Stimulated activated CD8-positive, alpha-beta memory T cell treated with anti-CD3 and anti-CD28 coated beads, Interleukin-2, amount 100 ng/mL, for 48 hours (primary cell): ENCODE data around the gene SPC24.
A peak's percentile ranks its signal among the peaks of the same experiment; 100 is the strongest.
"Not testable (repeated sequence)": the region's sequence is repeated elsewhere in the genome, so short reads cannot be mapped to it uniquely, and the experiment has no call there.

Experiments
- DNase-seq, 2 donors: peaks; one replicate each; pipeline ENCODE4 v3.0.0-alpha.2; 2020; ENCODE audit warnings: low read depth in 2 of 2

The SPC24 gene

DNA sequence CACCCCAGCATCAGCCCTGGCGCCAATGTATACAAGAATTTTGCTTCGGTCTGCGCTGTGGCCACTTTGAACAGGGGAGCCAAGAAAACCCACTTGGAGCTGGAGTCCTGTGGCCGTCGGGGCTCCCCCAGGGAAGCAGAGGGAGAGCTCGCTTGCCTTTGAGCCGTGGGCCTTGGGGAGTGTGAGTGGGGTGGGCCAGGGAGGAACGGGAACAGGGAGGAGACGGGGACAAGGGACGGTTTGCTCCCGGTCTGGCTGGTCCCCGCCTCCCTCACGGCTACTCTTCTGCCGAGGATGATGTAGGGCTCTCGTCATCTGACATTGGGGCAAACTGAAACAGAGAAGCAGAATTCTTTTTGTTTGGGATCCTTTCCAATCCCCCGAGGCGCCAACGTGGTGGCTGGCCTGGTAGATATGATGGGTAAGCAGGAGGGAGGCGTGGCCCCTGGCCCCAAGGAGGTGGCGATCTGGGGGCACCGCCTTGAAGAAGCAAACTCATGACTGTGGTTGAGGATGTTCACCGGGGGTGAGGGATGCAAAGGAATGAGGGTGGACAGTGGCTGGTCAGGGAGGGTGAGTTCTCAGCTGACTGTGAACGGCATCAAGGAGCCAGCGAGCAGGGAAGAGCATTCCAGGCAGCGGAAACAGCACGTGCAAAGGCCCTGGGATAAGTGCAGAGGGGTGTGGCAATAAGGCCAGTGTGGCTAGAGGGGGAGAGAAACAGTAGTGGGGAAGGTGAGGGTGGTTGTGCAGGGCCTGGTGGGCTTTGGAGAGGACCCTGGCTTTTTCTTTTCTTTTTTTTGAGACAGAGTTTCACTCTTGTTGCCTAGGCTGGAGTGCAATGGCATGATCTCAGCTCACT is 10.9 kb upstream of the SPC24 start:
- no peak for DNase-seq

DNA sequence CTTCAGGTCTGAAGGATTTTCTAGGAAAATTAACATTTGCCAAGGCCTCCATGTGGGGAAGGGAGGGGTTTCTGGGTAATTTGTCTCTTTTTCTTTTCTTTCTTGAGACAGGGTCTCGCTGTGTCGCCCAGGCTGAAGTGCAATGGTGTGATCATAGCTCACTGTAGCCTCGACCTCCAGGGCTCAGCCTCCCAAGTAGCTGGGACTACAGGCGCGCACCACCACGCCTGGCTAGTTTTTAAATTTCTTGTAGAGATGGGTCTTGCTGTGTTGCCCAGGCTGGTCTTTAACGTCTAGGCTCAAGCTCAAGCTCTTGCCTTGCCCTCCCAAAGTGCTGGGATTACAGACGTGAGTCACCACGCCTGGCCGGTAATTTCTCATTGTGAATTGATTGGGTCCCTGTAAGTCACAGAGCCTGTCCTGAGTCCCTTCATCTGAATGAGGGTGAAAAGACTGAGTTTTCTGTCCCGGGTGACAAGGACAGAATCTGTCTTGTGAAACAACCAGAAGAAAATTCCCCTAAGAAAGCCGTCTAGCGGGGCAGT is 10.0 kb upstream of the SPC24 start:
- DNase-seq = no peak

DNA sequence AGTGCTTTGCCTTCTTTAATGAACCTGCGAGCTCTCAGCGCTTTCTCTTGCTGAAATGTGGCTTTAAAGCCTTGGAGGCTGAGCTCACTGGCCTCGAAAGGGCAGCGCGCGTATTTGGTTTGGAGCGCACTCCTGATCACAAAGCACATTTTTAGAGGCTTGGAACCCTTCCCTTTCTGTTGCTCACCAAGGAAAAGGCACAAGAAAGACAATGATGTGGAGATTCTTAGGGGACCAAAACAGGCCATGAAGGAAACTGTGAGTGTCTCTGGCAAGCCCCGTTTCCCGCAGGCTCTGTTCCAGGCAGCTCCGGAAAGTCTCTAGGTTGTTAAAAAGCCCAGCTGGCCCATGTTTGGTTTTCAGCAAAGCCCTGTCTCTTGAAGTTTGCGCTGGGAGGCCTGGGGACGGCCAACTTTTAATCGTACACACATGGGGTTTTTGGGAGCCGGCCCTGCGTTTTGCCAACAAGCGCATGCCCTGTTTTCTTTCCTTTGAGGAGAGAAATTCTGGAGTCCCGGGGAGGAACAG is 9.4 kb upstream of the SPC24 start:
- DNase-seq = no peak

DNA sequence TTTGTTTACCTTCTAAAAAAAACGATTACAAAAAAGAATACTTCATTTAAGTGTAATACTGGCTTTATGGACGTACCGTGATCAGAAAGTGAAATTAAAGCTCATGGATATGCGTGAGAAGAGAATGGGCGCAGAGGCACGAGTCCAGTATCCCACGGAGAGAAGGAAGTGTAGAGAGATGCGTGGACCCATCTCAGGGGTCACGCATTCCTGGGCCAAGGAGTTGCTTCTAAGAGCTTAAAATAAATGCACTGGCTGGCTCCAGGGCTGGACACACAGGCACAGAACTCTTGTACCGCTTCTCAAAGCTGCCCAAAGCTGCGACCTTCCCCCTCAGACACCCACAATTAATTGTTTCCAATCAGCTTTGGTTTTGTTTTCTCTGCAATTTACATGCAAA is 8.7 kb upstream of the SPC24 start:
- no peak for DNase-seq

DNA sequence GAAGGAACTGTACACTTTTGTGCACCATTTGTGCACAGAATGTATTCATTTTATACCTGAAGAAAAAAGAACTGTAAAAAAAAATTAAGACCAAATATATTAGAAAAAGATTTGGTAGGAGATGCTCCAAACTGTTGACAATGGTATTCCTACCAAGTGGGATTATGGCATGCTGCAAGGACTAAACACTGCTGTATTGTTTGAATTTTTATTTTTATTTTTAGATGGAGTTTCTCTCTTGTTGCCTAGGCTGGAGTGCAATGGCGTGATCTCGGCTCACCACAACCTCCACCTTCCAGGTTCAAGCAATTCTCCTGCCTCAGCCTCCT is 4.8 kb upstream of the SPC24 start:
- not testable (repeated sequence) for DNase-seq

DNA sequence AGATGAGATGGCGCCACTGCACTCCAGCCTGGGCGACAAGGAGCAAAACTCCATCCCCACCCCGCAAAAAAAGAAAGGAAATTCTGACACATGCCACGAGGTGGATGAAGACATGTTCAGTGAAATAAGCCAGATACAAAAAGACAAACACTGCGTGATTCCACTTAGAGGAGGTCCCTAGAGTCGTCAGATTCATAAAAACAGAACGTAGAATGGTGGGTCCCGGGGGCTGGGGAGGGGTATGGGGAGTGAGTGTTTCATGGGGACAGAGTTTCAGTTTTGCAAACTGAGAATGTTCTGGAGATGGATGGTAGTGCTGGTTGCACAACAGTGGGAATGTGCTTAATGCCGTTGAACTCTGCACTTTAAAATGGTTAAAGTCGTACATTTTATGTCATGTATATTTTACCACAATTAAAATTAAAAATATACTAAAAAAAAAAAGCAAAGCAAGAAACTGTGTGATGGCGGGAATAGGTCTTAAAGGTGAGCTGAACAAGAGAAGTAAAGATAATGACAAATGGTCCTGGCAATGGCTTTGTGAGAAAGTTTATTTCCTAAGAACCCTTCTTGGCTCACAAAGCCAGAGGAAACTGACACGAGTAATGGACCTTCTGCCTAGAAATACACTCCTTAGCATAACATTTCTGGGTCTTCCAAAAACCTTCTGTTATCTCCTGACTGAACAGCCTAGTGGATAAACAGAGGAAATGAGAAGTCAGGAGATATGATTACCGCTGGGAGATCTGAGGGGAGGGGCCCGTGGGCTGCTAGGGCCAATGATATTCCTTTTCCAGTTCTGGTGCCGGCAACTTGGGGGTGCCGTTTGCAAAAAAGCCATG is 4.2 kb upstream of the SPC24 start:
- DNase-seq = no peak

DNA sequence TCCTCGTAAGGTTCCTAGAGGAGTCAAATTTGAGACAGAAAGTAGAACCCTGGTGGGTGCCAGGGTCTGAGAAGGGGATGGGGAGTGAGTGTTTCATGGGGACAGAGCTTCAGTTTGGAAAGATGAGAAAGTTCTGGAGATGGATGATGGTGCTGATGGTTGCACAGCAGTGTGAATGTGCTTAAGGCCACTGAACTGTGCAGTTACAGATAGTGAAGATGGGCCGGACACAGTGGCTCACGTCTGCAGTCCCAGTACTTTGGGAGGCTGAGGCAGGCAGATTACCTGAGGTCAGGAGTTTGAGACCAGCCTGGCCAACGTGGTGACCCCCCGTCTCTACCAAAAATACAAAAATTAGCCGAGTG is 917 bp downstream of the SPC24 start:
- no peak for DNase-seq

DNA sequence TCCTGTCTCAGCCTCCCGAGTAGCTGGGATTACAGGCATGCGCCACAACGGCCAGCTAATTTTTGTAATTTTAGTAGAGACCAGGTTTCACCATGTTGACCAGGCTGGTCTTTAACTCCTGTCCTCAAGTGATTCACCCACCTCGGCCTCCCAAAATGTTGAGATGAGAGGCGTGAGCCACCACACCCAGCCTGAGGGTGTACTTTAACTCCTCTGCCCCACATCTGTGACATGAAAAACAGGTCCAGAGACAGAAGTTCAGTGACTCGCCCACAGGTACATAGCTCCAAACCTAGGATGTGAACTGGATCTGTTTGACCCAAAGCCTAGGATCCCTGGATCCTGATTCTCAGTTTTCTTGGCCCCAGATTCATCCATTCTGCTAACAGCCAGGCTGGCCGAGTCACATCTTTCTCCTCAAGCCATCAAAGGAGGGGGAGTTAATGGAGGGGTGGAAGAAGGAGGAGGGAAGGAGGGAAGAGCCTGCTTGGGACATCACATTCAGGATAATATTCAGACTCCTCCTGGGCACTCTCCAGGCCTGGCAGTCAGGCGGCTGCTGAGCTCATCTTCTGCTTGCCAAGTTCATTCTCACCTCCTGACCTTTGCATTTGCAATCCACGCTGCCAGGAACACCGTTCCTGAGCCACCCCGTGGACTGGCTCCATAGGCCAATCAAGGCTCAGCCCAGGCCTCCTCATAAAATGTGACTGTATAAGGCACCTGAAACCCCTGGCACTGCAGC is 3.1 kb downstream of the SPC24 start:
- DNase-seq = no peak

DNA sequence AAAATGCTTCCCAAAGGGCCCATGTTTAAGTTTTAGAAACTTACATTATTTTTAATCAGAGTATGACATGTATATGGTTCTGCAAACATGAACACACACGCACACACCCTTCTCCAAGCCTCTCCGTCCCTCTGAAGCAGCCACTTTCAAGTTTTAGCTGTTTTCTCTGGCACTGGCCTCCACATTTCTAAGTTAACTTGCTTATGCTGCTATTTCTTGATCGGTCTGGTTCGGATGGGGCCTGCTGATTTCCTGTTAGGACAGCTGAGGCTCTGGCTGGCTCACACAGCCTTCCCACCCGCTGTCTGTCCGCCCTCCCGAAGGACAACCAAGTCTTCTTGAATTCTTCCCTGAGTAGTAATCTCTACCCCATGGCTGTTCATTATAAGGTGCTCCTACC is 4.4 kb downstream of the SPC24 start:
- no peak for DNase-seq

DNA sequence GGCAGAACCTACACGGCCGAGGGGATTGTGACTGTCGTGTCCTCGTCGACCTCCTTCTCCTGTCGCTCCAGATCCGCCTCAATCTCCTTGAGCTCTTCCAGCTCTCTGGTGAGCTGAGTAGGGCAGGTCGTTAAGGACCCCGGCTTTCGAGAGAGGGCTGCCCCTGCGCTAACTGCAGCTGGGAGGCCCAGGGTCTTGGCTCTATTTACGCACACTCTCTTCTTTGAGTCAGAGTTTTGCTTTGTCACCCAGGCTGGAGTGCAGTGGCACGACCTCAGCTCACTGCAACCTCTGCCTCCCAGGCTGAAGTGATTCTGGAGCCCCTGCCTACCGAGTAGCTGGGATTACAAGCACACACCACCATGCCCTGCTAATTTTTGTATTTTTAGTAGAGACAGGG is 7.6 kb downstream of the SPC24 start:
- DNase-seq = no peak

DNA sequence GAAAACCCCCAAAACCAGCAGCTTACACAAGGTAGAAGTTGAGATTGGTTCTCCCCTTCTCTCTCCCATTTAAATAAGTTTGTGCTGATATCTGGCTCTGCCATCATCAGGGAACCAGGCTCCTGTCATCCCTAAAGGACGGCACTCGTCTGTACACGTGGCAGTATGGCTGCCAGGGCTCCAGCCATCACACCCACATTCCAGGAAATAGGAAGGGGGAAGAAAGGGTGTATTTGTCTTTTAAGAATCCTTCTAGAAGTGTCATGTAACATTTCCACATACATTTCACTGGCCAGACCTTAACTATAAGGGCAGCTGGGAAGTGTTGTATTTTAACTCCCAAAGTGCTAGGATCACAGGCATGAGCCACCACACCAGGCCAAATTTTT is 10.1 kb downstream of the SPC24 start:
- DNase-seq = no peak

DNA sequence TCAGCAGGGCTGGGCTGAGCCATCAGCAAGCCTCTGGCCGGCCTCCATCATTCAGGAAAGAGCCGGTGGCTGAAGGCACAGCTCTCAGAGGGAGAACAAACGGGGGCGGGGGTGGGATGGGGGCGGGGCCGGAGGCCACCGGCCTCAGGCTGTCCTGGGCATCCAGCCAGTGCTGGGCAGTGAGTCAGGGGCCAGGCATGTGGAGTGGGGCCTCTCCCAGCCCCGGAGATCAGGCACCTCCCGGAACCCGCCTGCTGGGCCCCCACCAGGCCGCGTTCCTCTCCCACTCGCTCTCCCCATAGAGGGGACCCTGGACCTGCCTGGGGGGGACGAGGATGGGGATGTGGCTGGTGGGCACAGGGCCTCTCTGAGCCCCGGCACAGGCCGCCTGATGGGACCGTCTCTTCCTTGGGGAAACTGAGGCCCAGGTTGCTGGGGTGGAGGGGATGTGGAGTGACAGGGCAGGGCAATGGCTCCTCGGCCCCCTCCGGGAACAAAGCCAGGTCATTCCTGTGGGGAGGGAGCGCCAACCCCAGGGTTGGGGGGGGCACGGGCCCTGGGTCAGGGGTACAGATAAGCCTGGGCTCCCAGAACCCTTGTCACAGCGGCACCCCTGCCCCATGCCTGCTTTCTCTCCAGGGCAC is 12.9 kb downstream of the SPC24 start:
- DNase-seq = no peak

DNA sequence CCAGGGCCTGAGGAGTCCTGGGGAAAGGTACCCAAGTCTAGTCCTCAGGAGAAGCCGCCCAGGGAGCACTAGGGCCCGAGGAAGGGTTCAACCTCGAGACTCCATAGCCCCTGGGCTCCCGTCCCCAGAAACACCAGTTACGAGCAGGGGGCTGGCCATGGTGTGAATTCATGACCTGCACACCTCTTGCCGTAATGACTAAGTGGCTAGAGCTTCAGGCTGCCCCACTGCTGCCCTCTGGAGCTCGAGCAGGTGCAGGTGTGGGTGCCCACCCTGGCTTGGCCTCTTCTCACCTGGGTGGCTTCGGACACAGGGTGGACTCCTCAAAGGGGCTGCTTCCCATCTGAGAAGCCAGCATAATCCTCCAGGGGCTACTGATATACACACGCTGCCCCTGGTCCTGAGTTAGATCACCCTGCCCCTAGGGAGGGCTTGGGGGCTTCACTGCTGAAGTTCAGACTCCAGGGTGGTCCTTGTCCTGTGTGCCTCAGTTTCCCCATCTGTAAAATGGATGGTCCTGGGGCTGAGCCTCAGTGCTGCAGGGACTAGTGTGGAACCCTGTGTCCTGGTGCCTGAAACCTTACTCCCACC is 13.6 kb downstream of the SPC24 start:
- no peak for DNase-seq

DNA sequence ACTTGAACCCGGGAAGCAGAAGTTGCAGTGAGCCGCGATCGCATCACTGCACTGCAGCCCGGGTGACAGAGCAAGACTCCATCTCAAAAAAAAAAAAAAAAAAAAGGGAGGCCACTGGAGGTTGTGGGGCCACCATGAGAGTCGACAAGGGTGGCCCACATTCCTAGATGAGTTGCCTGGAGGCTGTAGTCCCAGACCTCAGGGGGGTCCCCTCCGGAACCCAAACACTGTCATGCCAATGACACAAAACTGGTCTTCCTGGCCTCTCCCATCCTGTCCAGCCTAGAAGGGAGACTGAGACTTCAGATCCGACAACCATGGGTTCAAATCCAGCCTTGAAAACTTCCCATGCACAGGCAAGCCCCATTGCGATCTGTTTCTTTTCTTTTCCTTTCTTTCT is 14.7 kb downstream of the SPC24 start:
- no peak for DNase-seq

DNA sequence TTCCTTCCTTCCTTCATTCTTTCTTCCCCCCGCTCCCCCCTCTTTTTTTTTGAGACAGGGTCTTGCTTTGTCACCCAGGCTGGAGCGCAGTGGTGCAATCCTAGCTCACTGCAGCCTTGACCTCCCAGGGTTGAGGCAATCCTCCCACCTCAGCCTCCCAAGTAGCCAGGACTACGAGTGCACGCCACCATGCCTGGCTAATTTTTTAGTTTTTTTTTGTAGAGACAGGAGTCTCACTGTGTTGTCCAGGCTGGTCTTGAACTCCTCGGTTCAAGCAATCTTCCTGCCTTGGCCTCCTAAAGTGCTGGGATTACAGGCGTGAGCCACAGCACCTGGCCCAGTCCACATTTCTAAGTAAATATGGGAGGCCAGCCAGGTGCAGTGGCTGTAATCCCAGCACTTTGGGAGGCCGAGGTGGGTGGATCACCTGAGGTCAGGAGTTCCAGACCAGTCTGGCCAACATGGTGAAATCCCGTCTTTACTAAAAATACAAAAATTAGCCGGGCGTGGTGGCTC is 15.5 kb downstream of the SPC24 start:
- not testable (repeated sequence) for DNase-seq

DNA sequence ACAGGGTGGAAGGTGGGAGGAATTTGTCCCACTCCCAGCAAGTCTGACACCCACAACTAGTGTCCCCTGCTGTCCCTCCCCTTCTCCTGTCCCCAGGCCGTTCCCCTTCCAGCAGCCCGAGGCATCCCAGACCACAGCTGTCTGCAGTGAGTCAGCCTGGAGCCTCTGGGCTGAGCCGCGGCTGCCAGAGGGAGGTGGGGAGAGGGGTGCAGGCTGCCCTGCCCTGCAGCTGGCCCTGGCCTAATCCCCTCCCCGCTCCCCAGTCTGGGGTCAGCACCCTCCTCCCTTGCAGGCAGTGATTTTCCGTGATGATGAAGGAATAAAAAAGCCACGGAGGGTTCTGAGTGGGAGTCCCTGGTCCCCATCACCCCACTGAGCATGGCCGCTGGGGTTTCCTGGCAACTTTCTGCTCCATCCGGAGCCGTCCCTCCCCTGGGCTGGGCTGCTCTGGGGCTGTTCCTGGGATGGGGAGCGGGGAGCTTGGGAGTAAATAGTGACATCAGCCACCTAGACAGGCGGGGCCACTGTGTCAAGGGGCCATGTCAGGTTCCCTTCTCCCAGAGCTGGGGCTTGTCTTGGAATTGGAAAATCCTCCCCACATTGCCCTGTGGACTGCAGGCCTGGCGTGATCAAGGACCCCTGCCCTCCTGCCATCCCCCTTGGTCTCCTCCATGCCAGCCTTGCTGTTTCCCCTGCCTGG is 16.8 kb downstream of the SPC24 start:
- DNase-seq = no peak

DNA sequence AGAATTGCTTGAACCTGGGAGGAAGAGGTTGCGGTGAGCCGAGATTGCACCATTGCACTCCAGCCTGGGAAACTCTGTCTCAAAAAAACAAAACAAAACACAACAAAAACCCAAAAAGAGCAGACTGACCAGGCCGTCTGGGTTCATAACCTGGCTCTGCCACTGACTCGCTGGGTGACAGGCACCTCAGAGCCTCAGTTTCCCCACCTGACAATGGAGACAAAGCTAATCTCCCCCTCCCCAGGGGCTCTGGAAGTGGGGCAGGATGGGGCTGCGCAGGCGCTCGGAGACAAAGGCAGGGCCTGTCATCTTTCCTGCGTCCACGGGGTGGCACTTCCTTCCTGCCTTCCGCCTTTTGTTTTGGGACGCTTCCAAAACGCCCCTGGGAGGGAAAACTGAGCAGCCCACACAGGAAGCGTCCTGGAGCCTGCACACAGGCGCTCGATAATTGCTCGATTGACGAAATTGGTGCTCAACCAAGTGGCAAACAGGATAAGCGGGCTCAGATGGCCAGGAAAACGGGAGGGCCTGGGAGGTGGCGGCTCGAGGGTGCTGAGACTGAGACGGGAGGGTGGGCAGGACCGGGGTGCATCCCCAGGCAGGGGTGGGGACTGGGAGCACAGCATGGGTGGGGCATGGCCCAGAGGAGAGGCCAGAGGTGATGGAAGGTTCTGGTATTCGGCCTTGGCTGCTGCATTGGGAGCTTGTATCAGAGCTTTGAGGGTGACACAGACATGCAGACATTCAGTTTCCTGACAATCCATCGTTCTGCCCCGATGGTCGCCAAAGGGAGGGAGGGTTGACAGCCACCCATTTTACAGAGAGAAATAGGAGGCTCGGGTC is 17.8 kb downstream of the SPC24 start:
- peak; percentile 19 to 29 for DNase-seq

DNA sequence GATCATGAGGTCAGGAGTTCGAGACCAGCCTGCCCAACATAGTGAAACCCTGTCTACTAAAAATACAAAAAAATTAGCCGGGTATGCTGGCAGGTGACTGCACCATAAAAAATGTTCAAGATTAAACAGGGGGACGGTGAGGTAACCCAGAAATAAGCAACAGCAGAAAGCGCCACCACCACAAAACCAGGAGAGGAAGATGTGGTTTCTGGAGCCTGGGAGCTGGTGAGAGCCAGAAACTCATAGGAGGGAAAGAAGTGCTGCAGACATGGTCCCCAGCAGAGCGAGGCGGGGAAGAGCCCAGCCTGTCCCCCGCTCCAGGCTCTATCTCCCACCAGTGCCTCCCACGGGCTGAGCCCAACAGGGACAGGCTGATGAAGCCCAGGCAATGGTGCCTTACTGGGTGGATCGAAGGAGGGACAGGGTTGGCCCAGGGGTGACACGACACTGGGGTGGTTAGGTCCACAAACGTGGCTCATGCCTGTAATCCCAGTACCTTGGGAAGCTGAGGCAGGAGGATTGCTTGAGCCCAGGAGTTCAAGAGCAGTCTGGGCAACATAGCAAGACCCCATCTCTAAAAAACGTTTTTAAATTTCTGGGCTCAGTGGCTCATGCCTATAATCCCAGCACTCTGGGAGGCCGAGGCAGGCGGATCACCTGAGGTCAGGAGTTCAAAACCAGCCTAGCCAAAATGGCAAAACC is 19.0 kb downstream of the SPC24 start:
- DNase-seq = no peak

DNA sequence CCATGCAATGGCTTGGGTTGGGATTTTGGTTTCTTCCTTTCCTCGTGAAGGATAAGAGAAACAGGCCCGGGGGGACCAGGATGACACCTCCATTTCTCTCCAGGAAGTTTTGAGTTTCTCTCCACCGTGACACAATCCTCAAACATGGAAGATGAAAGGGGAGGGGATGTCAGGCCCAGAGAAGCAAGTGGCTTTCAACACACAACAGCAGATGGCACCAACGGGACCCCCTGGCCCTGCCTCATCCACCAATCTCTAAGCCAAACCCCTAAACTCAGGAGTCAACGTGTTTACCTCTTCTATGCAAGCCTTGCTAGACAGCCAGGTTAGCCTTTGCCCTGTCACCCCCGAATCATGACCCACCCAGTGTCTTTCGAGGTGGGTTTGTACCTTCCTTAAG is 24.1 kb downstream of the SPC24 start:
- no peak for DNase-seq
